Pancreas (tissue), 10 donors: ENCODE measurements around the gene MPPE1. TPM values are rescaled to one million over a fixed set of nuclear protein-coding genes. Genes with fewer than 3 reads are reported as not detected.

Experiments used
- ATAC-seq, 4 donors: fragments of 200-7000 bp; cut with Tn5 transposase; one replicate each; pipeline versions ENCODE4 v1.8.0 to v1.9.1; 2020; ENCODE audit warnings: mild to moderate bottlenecking in 4 of 4, moderate library complexity in 4 of 4
- DNase-seq, 6 donors: peaks; one replicate each; pipeline ENCODE4 v3.0.0-alpha.2; 2020
- FAIRE-seq: peaks from 2 replicates; lab custom pipeline; 2012; peaks lifted over from hg19 to GRCh38; lab: Jason Lieb, UNC
- H3K27ac ChIP-seq, 4 donors: fragments of 200-600 bp; sonication (generic); 1 replicate in 3 of 4; 2 replicates in 1 of 4; pipeline versions ENCODE4 v1.5.0 to v1.8.0; 2020
- H3K27me3 ChIP-seq, 4 donors: fragments of 200-600 bp; one replicate each; pipeline ENCODE4 v1.8.0; 2021
- H3K36me3 ChIP-seq, 3 donors: fragments of 200-600 bp; sonication (generic) in 1 of 3; one replicate each; pipeline versions ENCODE4 v1.5.0 to v1.8.0; 2020 to 2021
- H3K4me1 ChIP-seq, 3 donors: fragments of 200-600 bp; one replicate each; pipeline ENCODE4 v1.8.0; 2021
- H3K4me3 ChIP-seq, 4 donors: fragments of 200-600 bp; sonication (generic) in 2 of 4; one replicate each; pipeline versions ENCODE4 v1.5.0 to v1.8.0; 2020 to 2021
- H3K9me3 ChIP-seq, 4 donors: fragments of 200-600 bp; one replicate each; pipeline ENCODE4 v1.8.0; 2021
- WGBS, 2 donors: extraction: QIAGEN DNeasy Blood & Tissue Kit; methylation state at CpG; one replicate each; pipeline ENCODE4 v1.1.7; 2013; 5-methylcytosine and 5-hydroxymethylcytosine counted together
- intact Hi-C, 3 donors: fragments of 100-400 bp; cut with DNase I; formaldehyde crosslinking; loops; one replicate each; pipeline versions ENCODE4 v1.11.1 to v1.14.2; 2022
- polyA plus RNA-seq, 2 donors: library from polyadenylated mRNA; stranded (reverse); fragments of 200-250 nt; gene quantifications; one replicate each; pipeline ENCODE4 v1.2.3, GENCODE V29; 2013
- total RNA-seq, 6 donors: library from RNA; stranded (reverse); fragmentation: NEBNext Ultra II Directional in 4 of 6; extraction: Animal tissue kit (Norgen Biotek cat#: 25700) in 4 of 6; gene quantifications; one replicate each; pipeline versions ENCODE4 v1.2.1 to v1.2.4, GENCODE V29; 2021 to 2023
- TF ChIP-seq, protein P1 (sequence below), 4 donors: fragments of 200-600 bp; sonication (generic) in 3 of 4; IDR thresholded peaks; one replicate each; pipeline versions ENCODE4 v1.5.0 to v1.8.0; 2021; ENCODE audit warnings: antibody characterized with exemption in 4 of 4
- donor health status: healthy with polysubstance abuse.
- donor health status: DM: no; HTN: no; CAD: no; lungs with moderate emphysema.
- donor health status: DM: no; HTN: no; CAD: no.
- donor health status: control.
- donor health status: control.
- donor health status: Bipolar disorder and iron deficiency.
- donor health status: DM: yes; HTN: yes; CAD: no.
- donor health status: DM: no; HTN: no; CAD: no.
- donor health status: DM: no; HTN: no; CAD: no.
- donor health status: DM: yes; HTN: yes; CAD: no.

MPPE1 gene, protein sequence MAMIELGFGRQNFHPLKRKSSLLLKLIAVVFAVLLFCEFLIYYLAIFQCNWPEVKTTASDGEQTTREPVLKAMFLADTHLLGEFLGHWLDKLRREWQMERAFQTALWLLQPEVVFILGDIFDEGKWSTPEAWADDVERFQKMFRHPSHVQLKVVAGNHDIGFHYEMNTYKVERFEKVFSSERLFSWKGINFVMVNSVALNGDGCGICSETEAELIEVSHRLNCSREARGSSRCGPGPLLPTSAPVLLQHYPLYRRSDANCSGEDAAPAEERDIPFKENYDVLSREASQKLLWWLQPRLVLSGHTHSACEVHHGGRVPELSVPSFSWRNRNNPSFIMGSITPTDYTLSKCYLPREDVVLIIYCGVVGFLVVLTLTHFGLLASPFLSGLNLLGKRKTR
- total RNA-seq (10 to 100 TPM; 20.7 to 30.4 (median 24.8) TPM), polyA plus RNA-seq (10 to 100 TPM; 24.8 to 43.2 TPM)

DNA sequence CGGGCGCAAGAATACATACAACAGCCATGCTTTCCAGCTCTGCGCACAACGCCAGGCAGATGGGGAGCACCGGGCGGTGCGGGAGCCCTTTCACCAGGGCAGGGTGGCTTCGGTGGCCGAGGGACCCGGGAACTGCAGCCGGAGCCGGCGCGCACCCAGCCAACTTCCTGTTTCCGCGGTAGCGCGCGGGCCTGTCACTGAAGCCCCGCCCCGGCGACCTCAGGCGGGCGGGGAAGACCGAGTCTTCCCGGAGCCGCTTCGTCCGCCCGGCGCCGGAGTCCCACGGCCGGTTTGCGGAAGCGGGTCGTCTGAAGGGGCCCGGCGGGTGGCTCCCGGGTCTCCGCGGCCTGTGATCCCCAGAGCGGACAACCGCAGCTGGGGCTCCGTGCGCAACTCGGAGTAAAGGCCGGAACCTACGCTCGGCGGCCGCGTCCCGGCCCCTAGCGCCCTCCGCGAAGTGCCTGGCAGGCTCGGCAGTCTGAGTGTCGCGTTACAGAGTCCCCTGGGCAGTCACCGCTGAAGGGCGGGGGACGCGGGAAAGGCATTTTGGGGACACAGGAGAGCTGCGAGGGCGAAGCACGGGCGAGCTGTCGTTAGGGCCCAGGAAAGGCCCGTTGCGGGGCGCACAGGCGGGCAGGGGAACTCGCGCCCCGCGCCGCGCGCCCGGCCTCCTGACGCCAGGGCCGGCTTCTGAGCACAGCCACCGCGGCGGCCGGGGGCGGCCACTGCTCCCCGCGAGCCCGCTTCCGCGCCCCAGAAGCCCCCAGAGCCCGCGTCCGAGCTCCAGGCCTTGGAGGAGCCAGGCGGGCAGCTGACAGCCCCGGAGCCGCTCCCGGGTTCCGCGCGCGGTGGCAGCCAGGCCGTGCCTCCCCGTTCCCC is at the start of gene MPPE1:
TSS of gene MPPE1 (minus strand) at position 136 of the 879 bp plus-strand sequence. CDS start 11,053 bp downstream, outside the sequence.
- peaks cover 8 to 19% (median 19%) of the 10 kb centered on the region in 3 donors for H3K4me1 ChIP-seq
- no peaks in the 10 kb centered on the region for H3K27me3 ChIP-seq
- FAIRE-seq, result no peak
- intact Hi-C loops, result no loop called here
- H3K4me3 ChIP-seq, result peak within 1 kb of the TSS; percentile 51 to 79 (median 73)
- TF ChIP-seq, protein P1, sequence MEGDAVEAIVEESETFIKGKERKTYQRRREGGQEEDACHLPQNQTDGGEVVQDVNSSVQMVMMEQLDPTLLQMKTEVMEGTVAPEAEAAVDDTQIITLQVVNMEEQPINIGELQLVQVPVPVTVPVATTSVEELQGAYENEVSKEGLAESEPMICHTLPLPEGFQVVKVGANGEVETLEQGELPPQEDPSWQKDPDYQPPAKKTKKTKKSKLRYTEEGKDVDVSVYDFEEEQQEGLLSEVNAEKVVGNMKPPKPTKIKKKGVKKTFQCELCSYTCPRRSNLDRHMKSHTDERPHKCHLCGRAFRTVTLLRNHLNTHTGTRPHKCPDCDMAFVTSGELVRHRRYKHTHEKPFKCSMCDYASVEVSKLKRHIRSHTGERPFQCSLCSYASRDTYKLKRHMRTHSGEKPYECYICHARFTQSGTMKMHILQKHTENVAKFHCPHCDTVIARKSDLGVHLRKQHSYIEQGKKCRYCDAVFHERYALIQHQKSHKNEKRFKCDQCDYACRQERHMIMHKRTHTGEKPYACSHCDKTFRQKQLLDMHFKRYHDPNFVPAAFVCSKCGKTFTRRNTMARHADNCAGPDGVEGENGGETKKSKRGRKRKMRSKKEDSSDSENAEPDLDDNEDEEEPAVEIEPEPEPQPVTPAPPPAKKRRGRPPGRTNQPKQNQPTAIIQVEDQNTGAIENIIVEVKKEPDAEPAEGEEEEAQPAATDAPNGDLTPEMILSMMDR (IDR thresholded peaks at IDR 0.05), result no peak
- peak within 1 kb of the TSS; percentile 97 to 100 (median 100) for H3K27ac ChIP-seq
- DNase-seq, result peak; percentile 87 to 94 (median 88)
- peak; percentile 91 to 96 (median 94) for ATAC-seq
- H3K9me3 ChIP-seq, result no peaks in the 10 kb centered on the region
- no peaks in the 10 kb centered on the region for H3K36me3 ChIP-seq
- 0% methylated on average over 81 to 106 of the region's 106 CpGs for WGBS, 2 donors

DNA sequence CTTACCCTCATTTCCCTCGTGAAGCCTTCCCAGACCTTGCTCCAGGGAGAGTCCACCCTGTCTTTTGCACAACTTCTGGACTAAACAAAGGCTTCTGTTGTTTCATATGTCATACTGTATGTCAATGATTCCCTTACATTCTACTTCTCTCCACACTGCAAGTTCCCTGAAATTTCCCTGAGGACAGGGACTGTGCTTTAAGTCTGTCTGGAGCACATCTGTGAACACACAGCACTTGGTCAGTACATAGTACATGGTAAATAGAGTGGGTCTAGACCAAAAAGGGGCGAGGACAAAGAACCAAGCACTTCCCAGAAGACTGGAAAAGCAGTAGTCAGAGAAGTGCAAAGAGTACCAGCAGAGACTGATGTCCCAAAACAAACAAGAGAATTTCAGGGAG is 49.5 kb upstream of the MPPE1 start:
- FAIRE-seq (no peak), ATAC-seq (no peak), DNase-seq (no peak)
- intact Hi-C loops, result no loop called here
- Histone ChIP-seq H3K36me3 (no peaks in the 10 kb centered on the region), H3K27ac (no peak overlapping the region), H3K4me1 (no peaks in the 10 kb centered on the region), H3K27me3 (no peaks in the 10 kb centered on the region), H3K4me3 (no peak overlapping the region), H3K9me3 (no peaks in the 10 kb centered on the region)
- WGBS, 2 donors, result 79 to 83% methylated on average over 2 of the region's 2 CpGs
- TF ChIP-seq, protein P1 (IDR thresholded peaks at IDR 0.05), result no peak

DNA sequence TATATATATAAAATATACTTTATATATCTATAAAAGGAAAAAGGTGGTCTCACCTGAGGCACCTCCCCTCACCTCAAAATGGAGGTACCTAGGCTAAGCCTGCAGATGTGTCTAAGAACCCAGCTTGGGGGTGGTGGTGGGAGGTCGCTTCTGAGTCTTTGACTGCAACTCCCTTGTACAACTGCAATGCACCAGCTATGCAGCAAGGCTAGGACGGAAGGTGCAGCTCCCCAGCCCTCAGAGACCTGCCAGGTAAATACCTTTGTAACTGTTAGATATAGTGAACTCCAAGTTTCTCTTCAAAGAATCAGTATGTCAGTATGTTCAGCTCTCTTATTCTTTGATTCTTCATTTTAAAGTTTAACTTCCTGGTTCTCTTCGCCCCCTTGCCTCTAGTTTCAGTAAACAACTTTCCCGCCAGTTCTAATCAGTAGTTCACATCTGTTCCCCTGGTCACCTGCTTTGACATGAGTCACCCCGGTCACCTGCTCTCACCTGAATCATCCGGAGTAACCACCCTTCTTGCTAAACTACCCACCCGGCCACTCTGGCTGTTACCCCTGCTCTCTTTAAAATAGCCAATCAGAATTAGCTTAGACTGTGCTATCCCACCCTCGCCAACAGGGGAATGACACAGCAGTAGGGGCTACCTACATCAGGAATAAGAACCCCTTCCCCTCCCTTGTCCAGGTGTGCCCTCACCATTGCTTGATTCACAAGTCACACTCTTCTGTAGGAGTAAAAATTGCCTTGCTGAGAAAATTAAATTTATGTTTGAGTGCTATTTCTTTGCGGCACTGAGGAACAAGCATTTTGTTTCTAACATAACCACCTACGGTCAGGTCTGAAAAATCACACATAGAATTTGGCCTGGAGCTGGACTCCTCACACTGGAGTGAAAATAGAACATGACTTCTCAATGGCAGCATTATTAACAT is 48.5 kb upstream of the MPPE1 start:
- H3K27ac ChIP-seq, result no peak overlapping the region
- 82 to 87% methylated on average over 10 of the region's 10 CpGs for WGBS, 2 donors
- intact Hi-C loops, result no loop called here
- no peak for DNase-seq
- no peak for ATAC-seq
- H3K36me3 ChIP-seq, result no peaks in the 10 kb centered on the region
- FAIRE-seq, result no peak
- H3K27me3 ChIP-seq, result no peaks in the 10 kb centered on the region
- no peak overlapping the region for H3K4me3 ChIP-seq
- H3K9me3 ChIP-seq, result no peaks in the 10 kb centered on the region
- TF ChIP-seq, protein P1 (IDR thresholded peaks at IDR 0.05), result no peak
- peaks cover 0 to 2% (median 2%) of the 10 kb centered on the region in 3 donors for H3K4me1 ChIP-seq

DNA sequence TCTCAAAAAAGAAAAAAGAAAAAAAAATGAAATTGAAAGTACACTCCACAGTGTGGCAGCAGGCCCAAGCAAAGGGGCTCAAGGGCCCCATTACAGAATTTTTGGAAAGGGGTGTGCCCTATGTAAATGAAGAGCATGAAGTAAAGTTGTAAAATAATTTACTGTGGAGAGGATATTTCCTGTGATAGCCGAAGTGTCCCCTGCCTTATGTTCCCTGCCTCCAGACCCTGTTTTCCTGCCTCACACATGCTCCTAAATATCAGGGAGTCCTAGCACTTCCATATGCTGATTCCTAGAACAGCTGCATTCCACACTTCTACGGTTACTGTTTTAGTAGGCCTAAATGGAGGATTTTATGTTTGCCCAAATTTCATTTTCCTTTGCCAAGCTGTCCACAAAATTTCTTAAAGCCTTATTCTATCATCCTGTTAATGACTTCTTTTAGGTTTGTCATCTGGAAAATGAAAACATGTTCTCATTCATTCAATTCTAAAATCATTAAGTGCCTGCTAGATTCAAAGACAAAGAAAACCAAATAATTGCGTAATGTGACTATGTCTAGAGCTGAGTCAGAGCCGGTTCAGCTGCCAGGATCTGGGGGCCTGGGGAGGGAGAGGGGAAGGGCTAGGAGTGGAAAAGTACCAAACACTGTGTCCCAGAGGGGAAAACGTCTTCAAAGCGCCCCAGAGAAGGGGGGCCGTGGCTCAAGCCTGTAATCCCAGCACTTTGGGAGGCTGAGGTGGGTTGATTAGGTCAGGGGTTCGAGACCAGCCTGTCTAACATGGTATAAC is 47.3 kb upstream of the MPPE1 start:
- TF ChIP-seq, protein P1 (IDR thresholded peaks at IDR 0.05), result no peak
- peak overlapping the region in 2 of 4 donors; percentile 4 to 31 for H3K27ac ChIP-seq
- ATAC-seq (peak in 2 of 4 donors; percentile 25 to 40), DNase-seq (peak in 2 of 6 donors; percentile 38 to 50), FAIRE-seq (no peak)
- 63 to 72% methylated on average over 8 of the region's 8 CpGs for WGBS, 2 donors
- intact Hi-C loops, result no loop called here
- H3K4me3 ChIP-seq, result no peak overlapping the region
- H3K36me3 ChIP-seq, result no peaks in the 10 kb centered on the region
- H3K9me3 ChIP-seq, result no peaks in the 10 kb centered on the region
- H3K4me1 ChIP-seq, result peaks cover 2 to 11% (median 10%) of the 10 kb centered on the region in 3 donors
- H3K27me3 ChIP-seq, result no peaks in the 10 kb centered on the region
